Endometrium (tissue), 2 donors: ENCODE data around the gene HPCA.
"Not testable (repeated sequence)": the region's sequence is repeated elsewhere in the genome, so short reads cannot be mapped to it uniquely, and the experiment has no call there.

Experiments used
- FAIRE-seq: peaks from 2 replicates; lab custom pipeline; 2012; peaks lifted over from hg19 to GRCh38; lab: Jason Lieb, UNC
- donor health status: control.
- donor health status: control.

Gene HPCA

DNA sequence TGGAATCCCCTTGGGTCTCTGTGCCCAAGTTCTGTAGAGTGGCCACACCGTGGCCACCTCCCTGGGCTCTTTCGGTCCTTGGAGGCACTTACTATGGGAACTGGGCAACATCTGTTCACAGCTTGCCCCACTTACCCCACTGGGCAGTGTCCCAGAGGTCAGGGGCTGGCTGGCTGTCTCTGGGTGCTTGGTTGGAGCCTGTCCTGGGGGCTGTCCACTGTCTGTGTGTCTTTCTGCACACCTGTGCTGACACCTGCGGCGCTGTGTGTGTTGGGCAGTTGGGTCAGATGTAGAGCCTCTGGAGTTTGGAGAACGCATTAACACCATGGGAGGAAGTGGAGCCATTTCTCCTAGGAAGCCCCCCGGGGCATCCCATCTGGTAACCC, 16.2 kb downstream of the HPCA start:
- FAIRE-seq = no peak

DNA sequence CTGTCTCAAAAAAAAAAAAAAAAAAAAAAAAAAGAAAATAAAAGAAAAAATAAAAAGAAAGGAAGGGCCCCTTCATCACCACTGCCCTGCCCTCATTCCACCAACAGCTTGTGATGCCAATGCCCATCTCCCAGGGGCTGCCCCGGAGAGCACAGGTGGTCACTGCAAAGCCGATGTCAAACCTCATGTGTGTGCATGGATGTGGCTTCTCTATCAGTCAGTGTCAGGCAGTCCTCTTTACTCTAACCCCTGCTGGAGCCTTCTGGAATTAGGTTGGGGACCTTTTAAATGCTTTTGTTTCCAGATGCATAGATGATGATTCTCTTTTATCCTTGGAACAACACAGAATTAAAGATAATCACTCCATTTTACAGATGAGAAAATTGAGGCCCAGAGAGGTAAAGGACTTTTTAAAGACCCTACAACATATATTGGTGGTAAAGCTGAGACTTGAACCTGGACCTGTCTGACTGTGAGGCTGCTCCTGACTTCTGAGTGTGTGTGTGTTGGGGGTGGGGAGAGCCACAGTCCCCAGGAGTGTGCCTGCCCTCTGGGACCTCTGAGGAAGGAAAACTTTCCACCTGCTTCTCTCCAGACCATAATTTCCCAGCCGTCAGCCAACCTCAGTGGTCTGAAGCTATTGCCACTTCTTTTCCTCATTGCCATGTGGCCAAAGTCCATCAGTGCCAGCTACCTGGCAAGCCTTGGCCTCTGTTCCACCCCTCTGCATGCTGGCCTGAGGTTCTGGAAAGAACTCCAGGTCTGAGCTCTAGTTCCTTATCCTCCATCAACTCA, 17.9 kb downstream of the HPCA start:
- no peak for FAIRE-seq

DNA sequence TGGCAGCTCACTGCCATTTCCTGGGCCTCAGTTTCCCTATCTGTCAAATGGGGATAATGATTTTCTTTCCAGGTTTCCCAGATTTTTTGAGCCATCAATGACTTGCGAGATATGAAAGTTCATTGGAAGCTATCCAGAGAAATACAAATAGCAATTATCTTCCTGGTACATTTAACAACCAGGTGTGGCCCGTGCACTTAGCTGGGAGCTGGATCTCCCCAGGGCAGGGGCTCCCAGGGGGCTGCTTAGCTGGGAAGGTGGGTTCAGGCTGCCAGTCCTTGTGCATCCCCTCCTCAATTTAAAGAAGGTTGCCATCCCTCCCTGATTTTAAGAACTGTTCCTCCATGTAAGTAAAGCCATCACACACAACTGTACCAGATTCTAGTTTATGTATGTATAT, 18.5 kb downstream of the HPCA start:
- FAIRE-seq = no peak

DNA sequence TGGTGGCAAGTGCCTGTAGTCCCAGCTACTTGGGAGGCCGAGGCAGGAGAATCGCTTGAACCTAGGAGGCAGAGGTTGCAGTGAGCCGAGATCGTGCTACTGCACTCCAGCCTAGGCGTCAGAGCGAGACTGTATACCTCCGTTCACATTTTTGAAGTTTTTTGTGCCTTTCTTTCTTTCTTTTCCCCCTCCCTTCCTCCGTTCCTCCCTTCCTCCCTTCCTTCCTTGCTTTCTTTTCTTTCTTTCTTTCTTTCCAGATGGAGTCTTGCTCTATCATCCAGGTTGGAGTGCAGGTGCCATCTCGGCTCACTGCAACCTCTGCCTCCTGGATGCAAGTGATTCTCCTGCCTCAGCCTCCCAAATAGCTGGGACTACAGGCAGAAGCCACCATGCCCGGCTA, 19.3 kb downstream of the HPCA start:
- not testable (repeated sequence) for FAIRE-seq

DNA sequence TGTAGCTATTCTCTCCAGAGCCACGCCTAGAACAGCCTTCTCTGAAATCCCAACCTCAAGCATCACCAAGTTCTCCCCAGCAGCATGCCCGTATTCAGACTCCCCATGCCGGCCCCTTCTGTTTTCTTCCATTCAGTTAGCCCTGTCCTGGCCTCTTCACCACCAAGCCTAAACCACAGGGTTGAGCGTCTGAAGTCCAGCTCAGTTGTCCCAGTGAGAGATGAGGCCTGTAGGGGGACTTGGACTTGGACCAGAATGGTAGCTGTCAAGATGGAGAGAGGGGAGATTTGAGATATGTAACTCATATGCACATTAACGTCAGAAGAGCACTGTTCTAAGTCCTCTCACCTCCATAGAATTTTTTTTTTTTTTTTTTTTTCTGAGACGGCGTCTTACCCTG, 20.4 kb downstream of the HPCA start:
- FAIRE-seq = no peak

DNA sequence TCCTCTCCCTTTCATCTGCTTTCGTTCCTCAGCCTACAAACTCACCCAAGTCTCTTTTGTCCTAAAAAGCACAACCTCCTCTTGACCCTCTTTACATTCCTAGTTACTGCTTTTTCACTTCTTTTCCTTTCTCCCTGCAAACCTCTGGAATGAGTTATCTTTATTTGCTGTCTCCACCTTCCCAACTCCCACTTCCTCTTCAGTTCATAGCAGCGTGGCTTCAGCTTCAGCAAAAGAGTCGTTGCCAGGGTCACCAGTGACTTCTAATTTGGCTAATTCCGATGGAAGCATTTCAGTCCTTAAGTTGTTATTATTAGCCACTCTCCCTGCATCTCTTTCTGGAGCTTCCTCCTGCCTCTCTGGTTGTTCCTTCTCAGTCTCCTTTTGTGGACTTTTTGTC, 21.1 kb downstream of the HPCA start:
- FAIRE-seq = peak; percentile 48

DNA sequence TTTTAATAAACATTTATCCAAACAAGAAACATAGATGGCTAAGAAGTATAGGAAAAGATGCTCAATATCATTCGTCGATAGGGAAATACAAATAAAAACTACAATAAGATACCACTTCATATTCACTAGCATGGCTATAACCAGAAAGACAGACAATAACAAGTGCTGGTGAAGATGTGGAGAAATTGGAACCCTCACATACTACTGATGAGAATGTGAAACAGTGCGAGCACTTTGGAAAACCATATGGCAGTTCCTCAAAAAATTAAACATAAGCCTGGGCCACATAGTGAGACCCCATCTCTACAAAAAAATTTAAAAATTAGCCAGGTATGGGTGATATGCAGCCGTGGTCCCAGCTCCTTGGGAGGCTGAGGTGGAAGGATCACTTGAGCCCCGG, 24.0 kb downstream of the HPCA start:
- no peak for FAIRE-seq

DNA sequence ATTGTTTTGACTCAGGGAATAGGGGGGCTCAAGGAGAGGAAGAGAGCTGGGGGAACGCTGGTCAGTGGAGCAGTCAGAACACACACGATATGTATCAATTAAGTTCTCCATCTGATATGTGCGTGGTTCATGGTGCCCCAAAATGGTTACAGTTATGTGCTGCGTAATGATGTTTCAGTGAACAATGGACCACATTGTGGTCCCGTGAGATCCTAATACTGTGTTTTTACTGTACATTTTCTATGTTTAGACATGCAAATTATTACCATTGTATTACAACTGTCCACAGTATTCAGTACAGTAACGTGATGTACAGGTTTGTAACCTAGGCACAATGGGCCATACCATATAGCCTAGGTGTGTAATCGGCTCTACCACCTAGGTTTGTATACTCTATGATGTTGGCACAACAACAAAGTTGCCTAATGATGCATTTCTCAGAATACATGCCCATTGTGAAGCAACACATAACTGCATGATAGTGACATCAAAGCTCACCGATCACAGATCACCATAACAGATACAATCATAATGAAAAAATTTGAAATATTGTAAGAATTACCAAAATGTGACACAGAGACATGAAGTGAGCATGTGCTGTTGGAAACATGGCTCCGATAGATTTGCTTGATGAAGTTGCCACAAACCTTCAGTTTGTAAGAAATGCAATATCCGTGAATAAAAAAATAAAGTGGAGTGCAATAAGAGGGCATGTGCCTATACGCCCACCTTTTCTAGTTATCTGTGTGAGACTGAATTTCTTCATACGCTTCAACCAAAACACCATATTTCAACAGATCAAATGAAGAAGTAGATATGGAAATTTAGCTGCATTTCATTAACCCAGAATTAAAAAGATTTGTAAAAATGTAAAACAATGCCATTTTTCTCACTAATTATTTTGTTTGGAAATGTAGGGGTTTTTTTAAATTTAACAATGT, 29.7 kb downstream of the HPCA start:
- no peak for FAIRE-seq

DNA sequence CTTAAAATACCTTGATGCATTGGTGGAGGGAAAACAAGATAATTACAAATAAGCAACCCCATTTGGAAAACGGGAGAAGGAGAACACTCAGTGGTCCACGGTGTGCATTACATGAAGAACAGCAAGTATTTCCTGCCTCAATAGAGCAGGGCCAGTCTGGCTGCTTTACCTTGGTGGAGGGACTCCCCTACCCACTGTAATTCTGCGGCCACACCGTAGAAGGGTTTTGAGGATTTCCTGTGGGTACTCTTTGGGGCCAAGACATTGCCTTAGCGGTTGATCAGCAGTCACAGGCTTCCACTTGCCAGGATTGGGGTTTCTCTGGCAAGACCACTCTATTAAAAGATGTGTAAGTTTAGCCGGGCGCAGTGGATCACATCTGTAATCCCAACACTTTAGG, 31.2 kb downstream of the HPCA start:
- FAIRE-seq = no peak

DNA sequence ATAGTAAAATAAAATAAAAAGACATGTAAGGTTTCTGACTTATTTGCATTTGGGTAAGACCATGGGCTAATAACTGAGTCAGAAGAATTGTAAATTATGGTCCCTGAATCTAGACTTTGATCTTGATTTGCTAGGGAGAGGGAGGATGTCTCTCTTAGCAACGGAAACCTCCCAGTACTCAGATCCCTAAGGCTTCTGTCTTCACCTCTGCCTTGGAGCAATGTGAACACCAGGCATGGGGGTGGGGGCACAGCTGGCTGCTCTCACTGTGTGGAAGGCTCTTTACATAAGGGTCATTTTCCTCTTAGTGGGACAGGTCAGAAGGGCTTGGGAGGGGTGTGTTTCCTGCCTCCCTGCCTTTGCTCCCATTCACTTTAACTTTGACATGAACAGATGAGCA, 31.9 kb downstream of the HPCA start:
- no peak for FAIRE-seq

DNA sequence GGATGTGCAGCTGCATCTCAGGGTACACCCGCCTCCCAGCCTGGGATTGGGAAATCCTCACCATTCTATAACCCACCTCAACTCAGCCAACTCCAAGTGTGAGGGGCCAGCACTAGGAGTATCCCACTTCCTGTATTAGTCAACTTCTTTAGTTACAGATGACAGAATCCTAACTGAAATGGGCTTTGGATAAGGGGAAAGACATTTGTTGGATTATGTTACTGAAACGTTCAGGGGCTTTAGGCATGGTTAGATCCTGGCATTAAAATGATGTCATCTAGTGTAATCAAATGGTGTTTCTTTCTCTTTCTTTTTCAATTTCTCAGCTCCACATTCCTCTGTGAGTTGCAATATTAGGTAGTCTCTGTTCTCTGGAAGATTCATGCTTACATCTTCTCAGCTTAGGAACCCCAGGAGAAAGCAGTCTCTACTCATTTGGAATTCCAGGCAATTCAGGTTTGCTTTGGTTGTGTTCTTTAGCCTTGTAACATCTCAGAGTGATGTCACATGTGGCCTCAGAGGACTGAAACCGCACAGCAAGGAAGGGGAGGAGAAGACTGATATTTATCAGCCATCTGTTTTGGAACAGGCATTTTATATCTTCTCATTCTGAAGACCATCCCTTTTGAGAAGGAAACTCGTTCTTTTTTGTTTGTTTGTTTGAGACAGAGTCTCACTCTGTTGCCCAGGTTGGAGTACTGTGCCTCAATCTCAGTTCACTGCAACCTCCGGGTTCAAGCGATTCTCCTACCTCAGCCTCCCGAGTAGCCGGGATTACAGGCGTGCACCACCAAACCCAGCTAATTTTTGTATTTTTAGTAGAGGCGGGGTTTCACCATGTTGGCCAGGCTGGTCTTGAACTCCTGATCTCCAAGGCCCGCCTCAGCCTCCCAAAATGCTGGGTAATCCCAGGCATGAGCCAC, 33.8 kb downstream of the HPCA start:
- no peak for FAIRE-seq

DNA sequence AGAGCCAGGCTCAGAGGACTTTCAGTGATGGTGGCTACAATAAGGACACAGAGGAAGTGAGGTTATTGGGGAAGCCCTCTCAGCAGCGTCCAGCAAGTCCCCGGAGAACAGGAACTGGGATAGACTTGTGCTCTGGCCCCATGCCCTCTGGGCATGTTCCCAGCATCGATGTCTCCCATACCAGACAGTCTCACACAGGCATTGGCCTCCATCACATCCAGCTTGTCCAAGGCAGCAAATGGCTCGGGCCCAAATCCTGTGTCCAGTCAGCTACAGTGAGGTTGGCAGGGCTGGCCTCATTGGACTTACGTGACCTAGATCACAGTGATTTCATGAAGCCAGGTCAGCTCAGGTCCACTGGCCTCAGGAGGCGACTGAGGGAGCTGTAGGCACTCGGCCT, 34.5 kb downstream of the HPCA start:
- FAIRE-seq = no peak

DNA sequence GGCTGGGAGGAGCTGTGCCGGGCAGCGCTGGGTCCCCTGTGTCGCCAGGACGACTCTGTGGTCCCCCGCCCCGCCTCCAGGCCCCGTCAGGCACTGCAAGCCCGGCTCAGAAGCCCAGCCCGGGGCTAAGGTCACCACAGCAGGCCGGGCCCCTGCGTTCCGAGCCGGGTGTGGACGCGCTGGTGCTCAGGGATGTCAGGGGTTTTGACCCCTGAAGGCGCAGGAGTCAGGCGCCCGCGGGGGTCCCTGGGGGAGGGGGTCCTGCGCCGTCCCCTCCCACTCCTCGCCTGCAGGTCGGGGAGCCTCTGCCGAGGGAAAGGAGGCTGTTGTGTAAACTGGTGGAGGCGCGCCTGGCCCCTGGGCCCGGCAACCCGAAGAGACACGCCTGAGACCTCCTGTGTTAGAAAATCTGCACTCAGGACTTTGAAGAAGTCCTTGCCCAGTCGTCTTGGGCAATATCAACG, 38.6 kb downstream of the HPCA start:
- FAIRE-seq = no peak

DNA sequence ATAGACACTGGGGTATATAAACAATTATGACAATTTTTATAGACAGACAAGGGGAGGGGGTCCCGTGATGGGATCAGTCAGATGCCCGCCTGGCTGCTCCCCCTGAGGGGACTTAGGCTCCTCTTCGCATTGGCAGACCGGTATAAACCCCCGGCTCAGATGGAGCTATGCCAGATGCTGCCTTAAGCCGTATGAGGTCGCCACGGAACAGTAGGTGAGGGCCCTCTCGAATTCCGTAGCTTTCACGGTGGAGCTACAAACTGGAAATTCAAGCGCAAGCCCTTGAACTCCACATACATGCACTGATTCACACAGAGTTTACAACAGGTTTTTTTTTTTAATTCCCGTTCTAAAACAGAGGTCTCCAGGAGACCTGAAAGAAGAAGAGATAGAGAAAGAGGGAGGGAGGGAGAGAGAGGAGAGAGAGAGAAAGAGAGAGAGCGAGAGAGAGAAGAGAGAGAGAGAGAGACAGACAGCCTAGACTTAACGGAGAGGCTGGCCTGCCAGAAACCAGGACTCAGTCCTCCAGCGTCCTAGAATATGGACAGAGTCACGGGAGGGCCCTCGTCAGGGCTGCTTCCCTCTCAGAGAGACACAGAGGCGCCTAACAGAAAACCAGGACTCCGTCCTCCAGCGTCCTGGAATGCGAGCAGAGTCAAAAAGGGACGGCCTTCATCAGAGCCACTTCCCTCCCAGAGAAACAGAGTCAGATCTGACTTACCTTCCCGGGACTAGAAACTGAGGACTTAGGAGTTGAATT, 39.3 kb downstream of the HPCA start:
- no peak for FAIRE-seq

DNA sequence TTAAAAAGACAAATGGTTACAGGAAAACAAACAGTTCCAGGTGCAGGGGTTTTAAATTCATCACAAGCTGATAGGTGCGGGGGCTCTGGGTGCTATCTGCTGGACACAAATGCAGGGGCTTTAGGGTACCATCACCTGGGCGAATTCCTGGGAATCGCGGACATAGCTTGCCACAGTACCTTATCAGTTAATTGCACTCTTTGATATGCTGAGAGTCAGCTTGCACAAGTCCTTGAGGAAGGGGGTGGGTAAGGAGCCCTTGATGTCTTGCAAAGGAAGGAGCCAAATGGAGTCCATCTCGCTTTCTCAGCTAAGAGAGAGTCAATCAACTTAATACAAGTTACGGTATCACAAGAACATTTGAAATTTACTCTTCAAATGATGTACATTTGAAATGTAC, 40.3 kb downstream of the HPCA start:
- no peak for FAIRE-seq

DNA sequence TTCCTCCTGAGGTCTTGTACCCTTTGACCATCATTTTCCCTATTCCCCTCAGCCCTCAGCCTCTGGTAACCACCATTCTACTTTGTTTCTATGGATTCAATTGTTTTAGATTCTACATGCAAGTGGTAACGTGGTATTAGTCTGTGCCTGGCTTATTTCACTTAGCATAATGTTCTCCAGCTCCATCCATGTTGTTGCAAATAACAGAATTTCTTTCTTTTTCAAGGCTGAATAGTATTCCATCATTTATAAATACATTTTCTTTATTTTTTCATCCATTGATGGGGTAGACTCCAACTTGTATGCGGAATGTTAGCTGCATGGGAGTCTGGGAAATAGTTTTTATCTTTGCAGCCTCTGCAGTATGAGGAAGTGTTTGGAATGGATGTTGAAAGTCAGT, 41.1 kb downstream of the HPCA start:
- no peak for FAIRE-seq

DNA sequence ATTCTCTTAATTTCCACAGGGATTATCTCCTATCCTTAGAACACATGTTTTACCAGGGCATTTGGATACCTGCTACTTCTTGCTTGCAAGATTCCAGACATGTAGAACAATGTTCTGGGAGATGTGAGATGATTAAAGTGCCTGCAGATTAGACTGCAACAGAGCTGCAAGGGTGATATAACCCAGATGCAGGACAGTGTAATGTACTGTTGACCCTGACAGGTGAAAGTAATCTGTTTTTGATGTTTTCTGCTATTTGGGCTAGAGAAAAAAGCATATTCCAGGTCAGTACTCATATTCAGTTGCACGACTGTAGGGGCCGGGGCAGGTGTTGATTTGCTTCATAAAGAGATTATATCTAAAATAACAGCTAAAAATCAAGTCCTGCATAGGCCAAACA, 42.0 kb downstream of the HPCA start:
- FAIRE-seq = no peak

DNA sequence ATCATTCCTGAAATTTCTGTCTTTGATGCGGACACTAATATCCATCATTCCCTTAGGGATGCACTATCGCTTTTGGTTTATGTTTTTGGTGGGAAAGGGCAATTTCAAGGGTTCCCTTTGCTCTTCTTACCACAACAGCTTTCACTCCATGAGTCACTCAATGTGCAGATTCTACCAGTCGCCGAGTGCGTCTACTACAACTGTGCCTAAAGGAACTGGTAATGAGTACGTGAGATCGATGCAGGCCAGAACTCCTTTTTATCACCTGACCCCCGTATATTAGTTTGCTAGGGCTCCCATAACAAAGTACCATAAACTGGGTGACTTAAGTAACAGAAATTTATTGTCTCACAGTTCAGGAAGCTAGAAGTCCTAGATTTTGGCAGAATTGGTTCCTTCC, 42.4 kb downstream of the HPCA start:
- FAIRE-seq = no peak

DNA sequence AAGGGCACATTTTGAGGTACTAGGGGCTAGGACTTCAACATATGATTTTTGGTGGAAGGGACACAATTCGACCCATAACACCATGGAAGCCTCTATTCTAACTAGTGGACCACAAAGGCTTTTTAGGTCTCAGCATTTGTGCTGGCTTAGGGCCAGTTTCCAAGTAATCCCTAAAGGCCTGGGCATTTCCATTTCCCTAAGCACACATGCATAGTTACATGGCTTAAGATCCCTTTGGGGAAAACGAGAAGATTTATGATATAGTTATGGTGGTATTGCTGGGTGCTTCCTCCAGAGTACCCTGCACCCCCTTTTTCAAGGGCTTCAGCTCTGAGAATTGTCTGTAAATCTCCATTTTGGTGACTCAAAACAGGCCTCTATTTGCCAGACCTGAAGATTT, 43.1 kb downstream of the HPCA start:
- no peak for FAIRE-seq

DNA sequence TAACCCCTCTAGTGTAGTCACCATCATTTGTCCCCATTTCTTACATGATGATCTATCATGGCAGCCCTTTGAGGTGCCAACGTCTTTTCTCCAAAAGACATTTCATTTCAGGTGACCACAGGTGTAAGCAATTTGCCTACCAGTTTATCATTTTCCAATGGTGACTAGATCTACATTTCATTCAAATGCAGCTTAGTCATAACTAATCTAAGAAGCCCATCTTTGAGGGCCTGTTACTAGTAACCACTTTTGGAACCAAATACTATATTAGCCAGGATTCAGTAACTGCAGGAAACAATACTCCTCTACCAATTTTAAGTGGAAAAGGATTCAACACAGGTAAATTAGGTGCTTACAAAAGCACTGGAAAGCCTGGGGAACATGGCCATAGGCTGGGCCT, 45.5 kb downstream of the HPCA start:
- no peak for FAIRE-seq

DNA sequence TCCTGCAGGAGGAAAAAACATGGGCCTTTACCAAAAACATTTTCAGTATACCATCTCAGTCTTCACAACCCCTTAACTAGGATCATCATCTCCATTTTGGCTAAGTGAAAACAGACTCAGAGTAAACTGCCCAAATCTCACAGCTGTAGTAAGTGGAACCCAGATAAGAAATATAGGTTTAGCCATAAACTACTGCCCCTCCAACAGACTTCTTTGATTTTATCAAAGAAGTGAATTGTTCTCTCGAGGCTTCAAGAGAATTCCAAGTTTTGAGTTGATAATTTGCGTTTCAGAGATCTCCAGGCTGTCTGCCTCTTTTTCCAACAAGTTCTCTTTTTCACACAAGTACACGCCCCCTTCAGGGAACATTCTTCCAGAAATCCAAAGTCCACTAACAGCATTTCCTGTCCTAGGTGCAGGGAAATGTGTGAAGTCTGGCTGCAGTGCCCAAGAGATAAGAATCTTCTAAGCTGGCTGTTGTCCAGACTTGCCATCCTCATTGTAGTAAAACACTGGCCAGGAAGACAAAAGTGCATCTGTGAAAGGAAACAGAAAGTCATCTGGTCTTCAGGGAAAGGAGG, 47.5 kb downstream of the HPCA start:
- FAIRE-seq = no peak
